NAMALWA (cell line): ENCODE data around the gene CALN1.

Experiments used
- DNase-seq: peaks from one replicate; pipeline ENCODE4 v3.0.0-alpha.2; 2015; ENCODE audit warnings: low spot score

Gene CALN1

DNA sequence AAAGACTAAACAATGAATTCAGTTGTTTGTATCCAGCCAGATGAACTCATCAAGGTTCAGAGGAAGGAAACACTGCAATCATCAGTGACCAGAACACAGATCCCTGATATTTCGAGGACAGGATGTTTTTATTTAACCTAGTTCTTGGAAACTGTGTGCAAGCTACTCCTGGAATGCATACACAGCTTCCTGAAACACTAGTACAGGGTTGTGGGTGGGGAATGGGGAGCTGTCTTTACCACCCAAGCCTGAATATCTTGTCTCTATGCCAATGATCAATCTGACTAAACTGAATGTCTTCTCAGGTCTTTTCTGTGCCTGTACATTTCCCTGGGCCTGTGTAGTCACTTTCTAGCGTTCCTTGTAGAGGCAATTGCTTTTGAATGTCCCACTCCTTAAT, 374.6 kb downstream of the CALN1 start:
- no peak for DNase-seq

GRCh38 chr7:72035266-72035665, 376.9 kb downstream of the CALN1 start:
- no peak for DNase-seq

- DNase-seq = no peak
Measured at GRCh38 chr7:72032934-72033333, 379.2 kb downstream of the CALN1 start.

DNA sequence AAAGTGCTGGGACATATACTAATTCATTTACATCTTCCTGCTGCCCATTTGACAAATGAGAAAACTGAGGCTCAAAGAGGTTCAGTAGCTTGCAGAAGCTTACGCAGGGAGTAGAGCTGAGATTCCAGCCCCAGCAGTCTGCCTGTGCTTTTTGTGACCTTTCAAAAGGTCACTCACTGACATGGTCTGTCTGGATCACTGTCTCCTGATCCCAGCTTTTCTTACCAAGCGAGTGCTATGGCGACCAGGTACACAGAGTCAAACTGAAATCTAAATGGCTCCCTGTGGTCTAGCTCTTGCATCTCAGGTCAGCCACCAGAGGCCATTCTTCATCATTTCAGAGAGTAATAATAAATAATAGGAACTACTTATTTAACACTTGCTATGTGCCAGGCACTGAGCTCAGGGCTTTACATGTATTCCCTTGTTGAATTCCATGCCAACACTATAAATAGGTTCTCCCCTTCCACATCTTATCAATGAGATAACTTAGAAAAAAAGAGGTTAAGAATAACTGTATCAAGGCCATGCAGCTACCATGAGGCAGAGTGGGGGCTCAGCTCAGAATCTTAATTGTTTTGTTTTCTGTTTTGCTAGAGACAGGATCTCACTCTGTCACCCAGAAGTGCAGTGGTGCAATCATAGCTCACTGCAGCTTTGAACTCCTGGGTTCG, 381.0 kb downstream of the CALN1 start:
- DNase-seq = no peak

DNA sequence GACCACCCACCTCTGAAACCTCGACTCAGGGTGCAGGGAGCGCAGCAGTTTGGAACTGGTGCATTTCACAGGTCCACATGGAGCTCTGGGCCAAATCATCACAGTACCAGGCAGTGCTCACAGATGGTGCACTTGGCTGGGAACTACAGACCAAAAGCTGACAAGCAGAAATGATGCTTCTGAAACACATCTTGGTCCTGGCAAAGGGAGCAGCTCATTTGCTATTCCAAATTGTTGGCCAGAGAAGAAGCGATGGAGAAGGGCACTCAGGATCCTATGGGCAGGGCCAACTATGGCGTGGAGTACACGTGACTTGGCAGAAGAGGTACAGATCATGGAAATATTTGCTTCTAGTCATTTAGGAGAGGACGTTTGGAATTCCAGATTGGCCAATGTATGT, 383.9 kb downstream of the CALN1 start:
- no peak for DNase-seq

GRCh38 chr7:72025381-72025960, 386.7 kb downstream of the CALN1 start:
- no peak for DNase-seq

- DNase-seq = no peak
Measured at GRCh38 chr7:72023926-72024325, 388.2 kb downstream of the CALN1 start.

- no peak for DNase-seq
Measured at GRCh38 chr7:72021716-72022115, 390.4 kb downstream of the CALN1 start.

DNA sequence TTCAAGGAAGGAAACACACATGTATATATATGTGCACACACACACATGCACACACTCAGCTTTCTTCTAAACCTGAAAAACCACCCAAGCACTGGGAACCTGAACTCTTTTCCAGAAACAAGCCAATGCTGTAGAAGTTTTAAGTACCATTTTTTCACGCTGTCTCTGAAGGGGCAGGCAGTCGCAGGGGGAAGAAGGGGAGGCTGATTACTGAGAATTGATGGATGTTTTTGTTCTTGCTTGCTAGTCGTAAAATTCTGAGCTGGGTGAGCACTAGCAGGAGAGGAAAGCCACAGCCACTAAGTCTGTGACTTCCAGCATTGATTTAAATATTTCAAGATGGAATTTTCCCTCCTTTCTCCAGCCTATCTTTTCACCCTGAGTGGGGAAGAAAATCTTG, 391.8 kb downstream of the CALN1 start:
- DNase-seq = no peak

DNA sequence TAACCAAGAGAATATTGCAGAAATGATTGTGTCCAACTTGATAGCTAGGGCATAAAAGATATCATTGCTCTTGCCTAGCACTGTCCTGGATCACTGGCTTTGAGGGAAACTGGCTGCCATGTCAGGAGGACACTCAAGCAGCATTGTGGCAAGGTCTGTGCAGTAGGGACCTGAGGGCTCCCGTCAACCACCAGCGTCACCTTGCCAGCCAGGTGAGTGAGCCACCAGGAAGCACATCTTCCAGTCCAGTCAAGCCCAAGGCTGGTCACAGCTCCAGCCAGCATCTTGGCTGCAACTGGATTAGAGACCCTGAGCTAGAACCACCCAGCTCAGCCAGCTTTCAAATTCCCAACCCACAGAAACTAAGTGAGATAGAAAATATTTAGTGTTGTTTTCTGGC, 392.7 kb downstream of the CALN1 start:
- DNase-seq = no peak

GRCh38 chr7:72017756-72018155, 394.4 kb downstream of the CALN1 start:
- no peak for DNase-seq

GRCh38 chr7:72016574-72016973, 395.6 kb downstream of the CALN1 start:
- DNase-seq = no peak

GRCh38 chr7:72015136-72015535, 397.0 kb downstream of the CALN1 start:
- DNase-seq = no peak

DNA sequence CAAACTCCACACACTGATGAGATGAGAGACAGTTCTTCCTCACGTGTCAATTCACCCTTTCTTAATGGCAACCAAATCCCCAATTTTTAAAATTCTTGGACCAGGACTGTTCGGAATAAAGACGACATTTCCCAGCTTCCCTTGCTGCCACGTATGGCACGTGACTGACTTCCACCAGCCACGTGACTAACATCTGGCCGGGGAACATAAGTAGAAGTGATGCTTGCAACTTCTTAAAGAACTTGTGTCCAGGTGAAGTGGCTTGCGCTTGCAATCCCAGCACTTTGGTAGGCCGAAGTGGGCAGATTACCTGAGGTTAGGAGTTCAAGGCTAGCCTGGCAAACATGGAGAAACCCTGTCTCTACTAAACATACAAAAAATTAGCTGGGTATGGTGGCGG, 405.1 kb downstream of the CALN1 start:
- DNase-seq = no peak

GRCh38 chr7:72003236-72003635, 408.9 kb downstream of the CALN1 start:
- DNase-seq = no peak

- DNase-seq = no peak
Measured at GRCh38 chr7:71996141-71996540, 416.0 kb downstream of the CALN1 start.

DNA sequence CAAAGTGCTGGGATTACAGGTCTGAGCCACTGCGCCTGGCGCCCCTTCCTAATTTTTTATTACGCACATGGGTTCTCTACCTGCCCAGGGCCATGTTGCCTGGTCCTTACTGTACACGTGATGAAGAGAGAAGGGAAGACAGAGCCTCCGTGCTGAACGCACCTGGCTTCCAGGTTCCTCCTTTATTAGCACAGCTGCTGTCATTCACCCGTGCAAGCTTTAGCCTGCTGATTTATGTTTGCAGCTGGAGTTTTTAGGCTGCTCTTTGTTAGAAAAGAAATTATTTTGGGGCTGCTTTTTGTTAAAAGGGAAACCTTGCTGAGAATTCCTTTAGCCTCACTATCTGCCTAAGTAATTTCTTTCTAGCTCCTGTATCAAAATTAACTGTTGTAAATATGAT, 417.0 kb downstream of the CALN1 start:
- no peak for DNase-seq

DNA sequence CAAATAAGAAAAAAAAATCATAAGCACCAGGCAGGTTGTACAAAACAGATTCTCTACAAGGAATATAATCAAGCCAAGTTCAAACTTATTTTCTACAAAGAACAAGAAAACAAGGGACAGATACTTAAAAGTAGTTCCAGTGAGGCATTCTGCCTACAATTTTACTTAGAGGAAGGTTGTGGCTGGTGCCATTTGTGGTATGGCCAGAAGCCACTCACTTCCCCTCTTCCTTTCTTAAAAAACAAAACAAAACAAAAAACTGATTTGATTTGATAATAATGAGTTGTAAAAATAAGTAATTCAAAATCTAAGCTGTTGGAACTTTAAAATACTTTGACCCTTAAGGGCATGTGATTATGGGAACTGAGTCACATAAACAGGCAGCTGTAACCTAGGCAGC, 420.6 kb downstream of the CALN1 start:
- DNase-seq = no peak

DNA sequence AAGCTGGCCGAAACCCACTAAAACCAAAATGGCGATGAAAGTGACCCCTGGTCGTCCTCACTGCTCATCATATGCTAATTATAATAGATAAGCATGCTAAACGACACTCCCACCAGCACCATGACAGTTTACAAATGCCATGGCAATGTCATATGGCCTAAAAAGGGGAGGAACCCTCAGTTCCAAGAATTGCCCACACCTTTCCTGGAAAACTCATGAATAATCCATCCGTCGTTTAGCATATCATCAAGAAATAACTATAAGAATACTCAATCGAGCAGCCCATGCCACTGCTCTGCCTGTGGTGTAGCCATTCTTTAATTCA, 422.0 kb downstream of the CALN1 start:
- no peak for DNase-seq

DNA sequence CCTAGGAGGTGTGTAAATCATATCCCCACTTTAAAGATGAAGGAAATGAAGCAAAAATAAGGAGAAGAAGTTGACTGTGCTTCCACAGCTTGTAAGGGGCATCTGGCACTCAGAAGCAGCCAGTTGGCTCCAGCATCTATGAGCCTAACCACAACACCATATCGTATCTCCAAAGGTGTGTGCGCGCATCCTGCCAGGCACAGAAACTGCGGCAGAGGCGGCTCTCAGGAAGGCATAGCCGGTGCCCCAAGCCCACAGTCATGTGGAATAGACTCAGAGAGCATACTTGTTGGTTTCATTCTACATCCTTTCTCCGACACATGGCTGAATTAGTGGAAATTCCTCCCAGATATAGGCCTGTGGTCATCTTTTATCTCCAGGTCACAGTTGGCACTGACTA, 423.9 kb downstream of the CALN1 start:
- no peak for DNase-seq

- no peak for DNase-seq
Measured at GRCh38 chr7:71987200-71987767, 424.9 kb downstream of the CALN1 start.

GRCh38 chr7:71984348-71984747, 427.8 kb downstream of the CALN1 start:
- no peak for DNase-seq

DNA sequence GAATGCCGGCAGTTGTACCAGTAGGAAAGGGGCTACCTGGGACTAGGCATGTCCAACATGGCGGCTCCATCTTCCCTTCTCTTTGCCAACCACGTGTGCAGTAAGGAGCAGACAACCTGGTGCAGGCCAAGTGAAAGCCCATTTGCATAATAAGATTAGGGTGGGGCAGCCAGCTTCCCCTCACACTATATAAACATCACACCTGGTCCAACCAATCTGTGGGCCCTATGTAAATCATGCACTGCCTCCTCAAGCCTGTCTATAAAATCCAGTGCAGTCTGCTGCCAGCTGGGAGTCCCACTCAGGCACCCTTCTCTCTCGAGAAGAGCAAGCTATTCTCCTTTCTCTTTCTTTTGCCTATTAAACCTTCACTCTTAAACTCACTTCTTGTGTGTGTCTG, 429.3 kb downstream of the CALN1 start:
- peak; percentile 53 for DNase-seq

DNA sequence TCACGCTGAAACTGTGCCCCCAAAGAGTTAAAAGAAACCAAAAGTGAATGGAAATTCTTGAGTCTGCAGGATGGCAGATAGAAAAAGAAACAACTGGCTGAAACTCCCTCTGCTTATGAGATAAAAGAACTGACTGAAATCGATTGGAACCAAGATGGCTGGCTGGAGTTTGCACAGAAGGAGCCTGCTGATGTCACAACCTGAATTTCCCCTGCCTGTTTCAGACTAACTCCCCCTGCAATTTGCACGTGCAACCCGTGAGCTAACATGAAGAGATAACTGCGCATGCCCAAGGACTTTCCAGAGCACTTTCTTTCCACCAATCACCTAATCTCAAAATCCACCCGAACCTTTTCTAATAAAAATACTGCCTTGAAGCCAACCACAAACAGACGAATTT, 435.5 kb downstream of the CALN1 start:
- no peak for DNase-seq
